ENCODE data around the gene MTNR1A. TPM values are rescaled to one million over a fixed set of nuclear protein-coding genes. Genes with fewer than 3 reads are reported as not detected.

Gene MTNR1A
- total and polyA plus RNA-seq, 2 donors (not counting 3 experiments of a cell fraction or from before 2014, with no cell fraction given), result not detected

- Histone ChIP-seq H3K27ac (ENCODE audit: insufficient read depth, low read depth, low read length) (no peak overlapping the region), H3K4me3 (replicated peaks in 1 of 3; ENCODE audit: insufficient read depth in 1 of 3, low read depth in 1 of 3, low read length in 3 of 3) (no peak overlapping the region), H3K4me1 (ENCODE audit: control insufficient read depth, extremely low read depth, insufficient read depth, low read length) (no peaks in the 10 kb centered on the region), H3K9me1 (replicated peaks; ENCODE audit: control insufficient read depth, extremely low read depth, insufficient read depth, low read length) (no peaks in the 10 kb centered on the region), H3K27me3 (ENCODE audit: control insufficient read depth in 2 of 2, insufficient read depth in 2 of 2, low read length in 2 of 2) (no peaks in the 10 kb centered on the region), H2AFZ (ENCODE audit: low read depth, low read length) (no peak overlapping the region), H4K20me1 (replicated peaks; ENCODE audit: control insufficient read depth, extremely low read depth, insufficient read depth, low read length) (no peaks in the 10 kb centered on the region), H3K9ac (replicated peaks; ENCODE audit: extremely low read depth, insufficient read depth, low read length) (no peak overlapping the region), H3K4me2 (ENCODE audit: insufficient read depth, low read length) (no peak overlapping the region), H3K9me3 (replicated peaks; ENCODE audit: control insufficient read depth, insufficient read depth, low read length) (no peaks in the 10 kb centered on the region), H3K36me3 (ENCODE audit: control insufficient read depth in 2 of 2, extremely low read depth in 1 of 2, insufficient read depth in 2 of 2, low read length in 2 of 2) (no peaks in the 10 kb centered on the region), H3K79me2 (ENCODE audit: control insufficient read depth, insufficient read depth, low read length) (no peaks in the 10 kb centered on the region)
- DNase-seq (ENCODE audit: low read depth, low spot score), result no peak
- intact Hi-C loops (cut with micrococcal nuclease), result no loop called here
- TF ChIP-seq JUN (IDR thresholded peaks at IDR 0.05; ENCODE audit: borderline replicate concordance, insufficient read depth, insufficient read length, low read depth) (no peak), CTCF (IDR thresholded peaks at IDR 0.05; ENCODE audit: extremely low read depth in 1 of 2, insufficient read depth in 1 of 2, low read depth in 1 of 2, low read length in 2 of 2) (no peak), EZH2 (IDR thresholded peaks at IDR 0.05; ENCODE audit: borderline replicate concordance, low read depth, low read length, severe bottlenecking) (no peak), POLR2AphosphoS5 (IDR thresholded peaks at IDR 0.05; ENCODE audit: insufficient read depth, low read depth, low read length) (no peak), FOS (IDR thresholded peaks at IDR 0.05; ENCODE audit: borderline replicate concordance, insufficient read depth, low read length) (no peak), POLR2A (IDR thresholded peaks at IDR 0.05; ENCODE audit: low read depth, low read length) (no peak), GATA2 (IDR thresholded peaks at IDR 0.05; ENCODE audit: insufficient read depth, insufficient read length, low read depth, low read length) (no peak), MYC (IDR thresholded peaks at IDR 0.05; ENCODE audit: low read depth, low read length) (no peak)
- TF ChIP-seq, protein P1, sequence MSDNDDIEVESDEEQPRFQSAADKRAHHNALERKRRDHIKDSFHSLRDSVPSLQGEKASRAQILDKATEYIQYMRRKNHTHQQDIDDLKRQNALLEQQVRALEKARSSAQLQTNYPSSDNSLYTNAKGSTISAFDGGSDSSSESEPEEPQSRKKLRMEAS (IDR thresholded peaks at IDR 0.05; ENCODE audit: insufficient read depth, insufficient read length), result no peak
- no TSS peak for BruUV-seq (replicated peaks)
- ChIA-PET CTCF (interaction anchor here (2.4 kb wide), 1 partner anchor 518 kb away, joined by 37 read pairs; the partner anchor contains the start of gene TLR3), POLR2A (no interaction called here)
- FAIRE-seq, result no peak
- dilution Hi-C loops (cut with MboI; ENCODE audit: extremely low pct_ligation_motif_present, low sequenced_read_pairs), result no loop called here
Measured at GRCh38 chr4:186586205-186586604, 30.8 kb upstream of the MTNR1A start.

Measured in endothelial cell of umbilical vein (primary cell).